OCI-LY1 (cell line): Measurements from ENCODE around the gene HDLBP.

Experiments
- H2AFZ ChIP-seq: fragments of 200-600 bp; sonication (generic), shearing (Covaris generic); 2 replicates; pipeline ENCODE4 v1.6.0; 2014; ENCODE audit warnings: antibody characterized with exemption, mild to moderate bottlenecking, low read length
- H3F3A ChIP-seq: fragments of 200-600 bp; sonication (generic), shearing (Covaris generic); 2 replicates; pipeline ENCODE4 v1.6.0; 2014; ENCODE audit warnings: mild to moderate bottlenecking, antibody characterized with exemption, low read length, moderate library complexity; ENCODE audit not compliant: insufficient read depth
- H3K27ac ChIP-seq: fragments of 200-600 bp; sonication (generic); 2 replicates; pipeline ENCODE4 v1.5.1; 2014; ENCODE audit warnings: low read length, mixed run types, mild to moderate bottlenecking, low read depth; ENCODE audit not compliant: poor library complexity, severe bottlenecking
- H3K27me3 ChIP-seq: fragments of 200-600 bp; sonication (generic); 2 replicates; pipeline ENCODE4 v1.6.0; 2014; ENCODE audit warnings: antibody characterized with exemption, mild to moderate bottlenecking, low read length, moderate library complexity; ENCODE audit not compliant: insufficient read depth
- H3K36me3 ChIP-seq: fragments of 200-600 bp; sonication (generic); 2 replicates; pipeline ENCODE4 v1.6.1; 2014; ENCODE audit warnings: mild to moderate bottlenecking, antibody characterized with exemption, low read length, moderate library complexity, mixed read lengths; ENCODE audit not compliant: insufficient read depth
- H3K4me1 ChIP-seq: fragments of 200-600 bp; sonication (generic); 2 replicates; pipeline ENCODE4 v1.5.1; 2014; ENCODE audit warnings: mild to moderate bottlenecking, low read length, moderate library complexity; ENCODE audit not compliant: insufficient read depth, severe bottlenecking
- H3K4me2 ChIP-seq: fragments of 200-600 bp; sonication (generic), shearing (Covaris generic); 2 replicates; pipeline ENCODE4 v1.6.1; 2014; ENCODE audit warnings: low read length
- H3K4me3 ChIP-seq: fragments of 200-600 bp; sonication (generic); 2 replicates; pipeline ENCODE4 v1.5.1; 2014; ENCODE audit warnings: low read length, low read depth, mild to moderate bottlenecking, mixed read lengths; ENCODE audit not compliant: poor library complexity, severe bottlenecking
- H3K79me2 ChIP-seq: fragments of 200-600 bp; shearing (Covaris generic); 2 replicates; pipeline ENCODE4 v1.6.1; 2016; ENCODE audit warnings: mixed run types, low read length, mixed read lengths; ENCODE audit not compliant: insufficient read depth
- H3K9ac ChIP-seq: fragments of 200-600 bp; sonication (generic), shearing (Covaris generic); 2 replicates; pipeline ENCODE4 v1.6.1; 2014; ENCODE audit warnings: mild to moderate bottlenecking, low read length, mixed read lengths
- H3K9me2 ChIP-seq: fragments of 200-600 bp; sonication (generic), shearing (Covaris generic); 2 replicates; pipeline ENCODE4 v1.6.1; 2014; ENCODE audit warnings: low read depth, mild to moderate bottlenecking, low read length, mixed read lengths
- H3K9me3 ChIP-seq: fragments of 200-600 bp; shearing (Covaris generic); 2 replicates; pipeline ENCODE4 v1.6.1; 2014; ENCODE audit warnings: low read length, mixed read lengths
- H4K20me1 ChIP-seq: fragments of 200-600 bp; sonication (generic), shearing (Covaris generic); 2 replicates; pipeline ENCODE4 v1.6.0; 2016; ENCODE audit warnings: mild to moderate bottlenecking, low read length; ENCODE audit not compliant: insufficient read depth
- CTCF ChIP-seq: fragments of 200-600 bp; sonication (generic), shearing (Covaris generic); IDR thresholded peaks from 2 replicates; pipeline ENCODE4 v1.5.1; 2017; ENCODE audit warnings: mild to moderate bottlenecking, antibody characterized with exemption, low read length, moderate library complexity, mixed read lengths
- EZH2 ChIP-seq: fragments of 200-600 bp; sonication (generic), shearing (Covaris generic); IDR thresholded peaks from 2 replicates; pipeline ENCODE4 v1.8.0; 2017; ENCODE audit warnings: borderline replicate concordance, mixed run types, mild to moderate bottlenecking, antibody characterized with exemption, low read length, moderate library complexity, mixed read lengths

The HDLBP gene

DNA sequence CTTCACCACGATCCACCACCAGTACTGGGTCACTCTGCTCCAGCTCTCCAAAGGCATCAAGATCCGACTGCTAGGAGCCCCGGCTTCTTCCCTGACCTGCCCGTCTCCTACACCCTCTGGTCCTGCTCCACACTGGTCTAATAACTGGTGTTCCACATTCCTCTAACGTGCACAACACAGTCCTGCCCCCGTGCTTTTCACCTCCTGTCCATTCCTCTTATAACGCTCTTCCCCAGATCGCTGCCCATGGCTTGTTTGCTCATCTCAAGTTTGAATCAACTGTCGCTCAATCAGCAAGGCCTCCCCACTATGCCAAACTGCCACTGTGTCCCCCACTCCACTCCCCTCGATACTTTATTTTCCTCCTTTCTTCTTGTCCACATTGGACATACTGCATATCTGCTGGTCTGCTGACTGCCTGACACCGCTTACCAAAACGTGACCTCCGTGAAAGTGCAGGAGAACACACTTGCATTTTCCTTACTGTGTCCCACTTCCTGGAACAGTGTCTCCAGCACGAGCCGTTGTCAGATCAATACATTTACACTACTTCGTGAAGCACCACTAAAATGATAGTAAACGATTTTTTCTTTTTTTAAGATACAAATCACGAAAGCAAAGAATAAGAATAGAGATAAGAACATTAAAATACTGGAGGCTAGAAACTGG is 6.5 kb downstream of the HDLBP start:
- Histone ChIP-seq H3K9me2 (no peaks in the 10 kb centered on the region), H3F3A (no peaks in the 10 kb centered on the region), H3K4me3 (no peak overlapping the region), H4K20me1 (no peaks in the 10 kb centered on the region), H3K79me2 (peaks cover 29% of the 10 kb centered on the region), H3K9me3 (no peaks in the 10 kb centered on the region), H3K4me2 (no peak overlapping the region), H3K27me3 (no peaks in the 10 kb centered on the region), H3K4me1 (peaks cover 29% of the 10 kb centered on the region), H2AFZ (no peak overlapping the region), H3K27ac (no peak overlapping the region), H3K36me3 (peaks cover 8% of the 10 kb centered on the region; the same call in 1 of the 2 replicates), H3K9ac (no peak overlapping the region)
- TF ChIP-seq EZH2 (no peak), CTCF (no peak)

DNA sequence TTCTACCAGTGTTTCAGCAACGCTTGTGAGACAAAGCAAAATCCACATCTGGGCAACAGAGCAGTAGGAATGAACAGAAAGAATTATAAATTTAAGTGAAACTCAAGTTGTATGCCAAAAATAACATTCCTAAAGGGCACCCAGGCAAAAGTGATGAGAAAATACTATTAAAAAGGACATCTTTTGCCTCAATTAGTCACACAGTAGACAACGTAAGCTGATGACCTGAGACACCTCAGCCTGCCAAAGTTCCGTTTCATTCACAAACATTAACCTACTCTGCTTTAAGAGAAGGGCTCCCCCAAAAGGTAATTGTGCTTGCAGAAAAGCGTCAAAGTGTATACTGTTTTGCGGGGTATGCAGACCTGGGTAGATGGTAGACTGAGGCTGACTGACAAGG is 7.2 kb downstream of the HDLBP start:
- Histone ChIP-seq H2AFZ (no peak overlapping the region), H3F3A (no peaks in the 10 kb centered on the region), H3K27ac (no peak overlapping the region), H3K27me3 (no peaks in the 10 kb centered on the region), H4K20me1 (no peaks in the 10 kb centered on the region), H3K9ac (no peak overlapping the region), H3K4me1 (peaks cover 27% of the 10 kb centered on the region), H3K36me3 (peaks cover 8% of the 10 kb centered on the region; the same call in 1 of the 2 replicates), H3K79me2 (peaks cover 33% of the 10 kb centered on the region), H3K4me2 (no peak overlapping the region), H3K9me2 (no peaks in the 10 kb centered on the region), H3K4me3 (no peak overlapping the region), H3K9me3 (no peaks in the 10 kb centered on the region)
- TF ChIP-seq CTCF (no peak), EZH2 (no peak)

- TF ChIP-seq CTCF, result no peak
- TF ChIP-seq EZH2, result no peak
- Histone ChIP-seq H3K79me2 (peaks cover 40% of the 10 kb centered on the region), H3K9ac (no peak overlapping the region), H3K4me3 (no peak overlapping the region), H3K36me3 (peaks cover 8% of the 10 kb centered on the region; the same call in 1 of the 2 replicates), H3K27ac (no peak overlapping the region), H3K4me1 (peaks cover 29% of the 10 kb centered on the region), H3K9me2 (no peaks in the 10 kb centered on the region), H2AFZ (no peak overlapping the region), H3K27me3 (no peaks in the 10 kb centered on the region), H3F3A (no peaks in the 10 kb centered on the region), H3K4me2 (no peak overlapping the region), H4K20me1 (no peaks in the 10 kb centered on the region), H3K9me3 (no peaks in the 10 kb centered on the region)
These were observed 8.4 kb downstream of the HDLBP start for GRCh38 chr2:241307055-241307454.
